ENCODE results near the gene MGRN1. TPM values are rescaled to one million over a fixed set of nuclear protein-coding genes. Genes with fewer than 3 reads are reported as not detected.

The MGRN1 gene
- total RNA-seq, 1 experiment from 2014 or later, result 24.0 TPM

GRCh38 chr16:4651827-4652226 is 27.2 kb downstream of the MGRN1 start:
- no peak for DNase-seq (ENCODE audit: low read depth)

GRCh38 chr16:4652561-4652960 is 27.9 kb downstream of the MGRN1 start:
- DNase-seq (ENCODE audit: low read depth), result no peak

GRCh38 chr16:4654011-4654963 is 29.7 kb downstream of the MGRN1 start:
- no peak for DNase-seq (ENCODE audit: low read depth)

GRCh38 chr16:4654964-4655590 is 30.5 kb downstream of the MGRN1 start:
- no peak for DNase-seq (ENCODE audit: low read depth)

- no peak for DNase-seq (ENCODE audit: low read depth)
Observed at GRCh38 chr16:4655801-4656200, 31.2 kb downstream of the MGRN1 start.

GRCh38 chr16:4656221-4656620 is 31.6 kb downstream of the MGRN1 start:
- DNase-seq (ENCODE audit: low read depth), result no peak

GRCh38 chr16:4656695-4657686 is 32.4 kb downstream of the MGRN1 start:
- DNase-seq (ENCODE audit: low read depth), result no peak

- no peak for DNase-seq (ENCODE audit: low read depth)
Observed at GRCh38 chr16:4659363-4660353, 35.0 kb downstream of the MGRN1 start.

GRCh38 chr16:4660454-4661007 is 35.9 kb downstream of the MGRN1 start:
- peak; percentile 67 for DNase-seq (ENCODE audit: low read depth)

- DNase-seq (ENCODE audit: low read depth), result no peak
Observed at GRCh38 chr16:4661661-4662060, 37.0 kb downstream of the MGRN1 start.

GRCh38 chr16:4663465-4663776 is 38.8 kb downstream of the MGRN1 start:
- no peak for DNase-seq (ENCODE audit: low read depth)

- no peak for DNase-seq (ENCODE audit: low read depth)
Observed at GRCh38 chr16:4663777-4664465, 39.3 kb downstream of the MGRN1 start.

GRCh38 chr16:4664538-4665418 is 40.2 kb downstream of the MGRN1 start:
- no peak for DNase-seq (ENCODE audit: low read depth)

- no peak for DNase-seq (ENCODE audit: low read depth)
Observed at GRCh38 chr16:4666537-4667202, 42.0 kb downstream of the MGRN1 start.

GRCh38 chr16:4667203-4667963 is 42.8 kb downstream of the MGRN1 start:
- DNase-seq (ENCODE audit: low read depth), result no peak

- no peak for DNase-seq (ENCODE audit: low read depth)
Observed at GRCh38 chr16:4668313-4668960, 43.8 kb downstream of the MGRN1 start.
